ENCODE data around the gene SLC22A16. TPM values are rescaled to one million over a fixed set of nuclear protein-coding genes. Genes with fewer than 3 reads are reported as not detected.
A peak's percentile ranks its signal among the peaks of the same experiment; 100 is the strongest.

The SLC22A16 gene
- total and polyA plus RNA-seq, 4 donors, result 0.08 to 22.5 TPM; not detected in 2

DNA sequence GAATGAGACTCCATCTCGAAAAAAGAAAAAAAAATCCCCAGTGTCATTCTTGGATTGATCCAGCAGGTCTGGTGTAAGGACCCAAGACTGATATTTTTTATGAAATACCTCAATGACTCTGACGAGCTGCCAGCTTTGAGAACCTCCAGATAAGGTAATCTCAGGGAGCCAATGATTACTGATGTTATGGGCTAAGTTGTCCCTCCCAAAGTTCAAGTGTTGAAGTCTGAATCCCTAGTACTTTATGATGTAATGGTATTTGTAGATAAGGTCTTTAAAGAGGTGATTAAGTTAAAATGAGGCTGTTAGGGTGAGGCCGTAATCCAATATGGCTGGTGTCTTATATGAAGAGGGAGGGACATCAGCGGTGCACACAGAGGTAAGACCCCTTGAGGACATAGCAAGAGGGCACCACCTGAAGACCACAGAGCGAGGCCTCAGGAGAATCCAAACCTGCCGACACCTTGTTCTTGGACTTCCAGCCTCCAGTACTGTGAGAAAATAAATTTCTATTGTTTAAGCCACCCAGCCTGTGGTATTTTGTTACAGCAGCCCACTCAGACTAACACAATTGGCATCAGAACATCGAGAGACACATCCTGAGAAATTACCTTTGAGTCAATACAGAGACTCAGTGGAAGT lies 41.3 kb downstream of the SLC22A16 start:
- H3K36me3 ChIP-seq (ENCODE audit: control insufficient read depth in 4 of 4, insufficient read depth in 3 of 4, low read depth in 1 of 4, low read length in 3 of 4), result no peaks in the 10 kb centered on the region
- WGBS, result 93% methylated on average over 7 of the region's 7 CpGs
- no peaks in the 10 kb centered on the region for H3K27me3 ChIP-seq (ENCODE audit: control insufficient read depth in 4 of 4, insufficient read depth in 4 of 4, low read length in 3 of 4)
- no peak for DNase-seq (ENCODE audit: low spot score)
- no peak overlapping the region for H3K9ac ChIP-seq (ENCODE audit: low read depth in 1 of 2, low read length in 2 of 2)
- TF ChIP-seq, protein P1, sequence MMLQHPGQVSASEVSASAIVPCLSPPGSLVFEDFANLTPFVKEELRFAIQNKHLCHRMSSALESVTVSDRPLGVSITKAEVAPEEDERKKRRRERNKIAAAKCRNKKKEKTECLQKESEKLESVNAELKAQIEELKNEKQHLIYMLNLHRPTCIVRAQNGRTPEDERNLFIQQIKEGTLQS (IDR thresholded peaks at IDR 0.05), result no peak
- TF ChIP-seq, protein P2, sequence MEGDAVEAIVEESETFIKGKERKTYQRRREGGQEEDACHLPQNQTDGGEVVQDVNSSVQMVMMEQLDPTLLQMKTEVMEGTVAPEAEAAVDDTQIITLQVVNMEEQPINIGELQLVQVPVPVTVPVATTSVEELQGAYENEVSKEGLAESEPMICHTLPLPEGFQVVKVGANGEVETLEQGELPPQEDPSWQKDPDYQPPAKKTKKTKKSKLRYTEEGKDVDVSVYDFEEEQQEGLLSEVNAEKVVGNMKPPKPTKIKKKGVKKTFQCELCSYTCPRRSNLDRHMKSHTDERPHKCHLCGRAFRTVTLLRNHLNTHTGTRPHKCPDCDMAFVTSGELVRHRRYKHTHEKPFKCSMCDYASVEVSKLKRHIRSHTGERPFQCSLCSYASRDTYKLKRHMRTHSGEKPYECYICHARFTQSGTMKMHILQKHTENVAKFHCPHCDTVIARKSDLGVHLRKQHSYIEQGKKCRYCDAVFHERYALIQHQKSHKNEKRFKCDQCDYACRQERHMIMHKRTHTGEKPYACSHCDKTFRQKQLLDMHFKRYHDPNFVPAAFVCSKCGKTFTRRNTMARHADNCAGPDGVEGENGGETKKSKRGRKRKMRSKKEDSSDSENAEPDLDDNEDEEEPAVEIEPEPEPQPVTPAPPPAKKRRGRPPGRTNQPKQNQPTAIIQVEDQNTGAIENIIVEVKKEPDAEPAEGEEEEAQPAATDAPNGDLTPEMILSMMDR (IDR thresholded peaks at IDR 0.05; ENCODE audit: low read depth, low read length, missing input control), result no peak
- H3K9me3 ChIP-seq (ENCODE audit: control insufficient read depth in 4 of 4, low read length in 3 of 4), result no peaks in the 10 kb centered on the region
- H3K4me1 ChIP-seq (ENCODE audit: control insufficient read depth in 4 of 4, insufficient read depth in 4 of 4, low read length in 3 of 4), result peaks cover 1 to 17% (median 8%) of the 10 kb centered on the region in 4 donors
- no peak overlapping the region for H3K4me3 ChIP-seq (ENCODE audit: low read depth in 1 of 3, low read length in 3 of 3)
- no peak overlapping the region for H3K27ac ChIP-seq (ENCODE audit: low read depth in 1 of 2, low read length in 2 of 2)

DNA sequence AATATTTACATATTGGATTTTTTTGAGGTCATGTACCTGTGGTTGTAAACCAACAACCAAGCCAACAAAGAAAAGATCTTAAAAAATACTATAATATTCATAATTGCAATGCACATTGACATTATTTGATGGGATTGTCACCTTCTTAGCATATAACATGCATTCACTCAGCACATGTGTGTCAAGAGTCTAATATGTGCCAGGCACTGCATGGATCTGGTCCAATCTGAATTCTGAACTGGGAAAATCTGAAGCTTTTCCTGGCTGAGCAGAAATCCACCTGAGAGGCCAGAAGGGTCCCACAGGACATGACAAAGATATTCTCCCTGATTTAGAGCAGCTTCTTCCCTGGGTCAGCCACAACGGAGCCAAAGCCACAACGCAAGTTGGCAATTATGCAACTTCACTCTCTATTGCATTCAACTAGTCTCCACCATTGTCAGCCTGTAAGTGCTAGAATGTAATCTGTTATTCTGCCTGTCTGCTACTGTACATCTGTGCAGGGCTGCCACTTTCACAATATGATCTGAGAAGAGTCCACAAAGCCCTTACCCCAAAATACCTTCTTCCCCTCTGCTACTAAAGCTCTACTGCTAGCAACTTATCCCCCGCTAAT lies 44.0 kb downstream of the SLC22A16 start:
- no peak for TF ChIP-seq HNF4A (conservative IDR thresholded peaks at IDR 0.05)
- TF ChIP-seq, protein P3, sequence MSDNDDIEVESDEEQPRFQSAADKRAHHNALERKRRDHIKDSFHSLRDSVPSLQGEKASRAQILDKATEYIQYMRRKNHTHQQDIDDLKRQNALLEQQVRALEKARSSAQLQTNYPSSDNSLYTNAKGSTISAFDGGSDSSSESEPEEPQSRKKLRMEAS (IDR thresholded peaks at IDR 0.05), result no peak
- peak; percentile 38 for TF ChIP-seq YY1 (IDR thresholded peaks at IDR 0.05)
- TF ChIP-seq, protein P1 (IDR thresholded peaks at IDR 0.05), result no peak
- Histone ChIP-seq H3K4me1 (ENCODE audit: control insufficient read depth in 4 of 4, insufficient read depth in 4 of 4, low read length in 3 of 4) (peaks cover 1 to 17% (median 8%) of the 10 kb centered on the region in 4 donors), H3K9me3 (ENCODE audit: control insufficient read depth in 4 of 4, low read length in 3 of 4) (no peaks in the 10 kb centered on the region), H3K36me3 (ENCODE audit: control insufficient read depth in 4 of 4, insufficient read depth in 3 of 4, low read depth in 1 of 4, low read length in 3 of 4) (no peaks in the 10 kb centered on the region), H3K27me3 (ENCODE audit: control insufficient read depth in 4 of 4, insufficient read depth in 4 of 4, low read length in 3 of 4) (no peaks in the 10 kb centered on the region), H3K9ac (ENCODE audit: low read depth in 1 of 2, low read length in 2 of 2) (no peak overlapping the region), H3K27ac (ENCODE audit: low read depth in 1 of 2, low read length in 2 of 2) (no peak overlapping the region), H3K4me3 (ENCODE audit: low read depth in 1 of 3, low read length in 3 of 3) (no peak overlapping the region)
- WGBS, result 53% methylated on average over 3 of the region's 3 CpGs
- DNase-seq (ENCODE audit: low spot score), result no peak

DNA sequence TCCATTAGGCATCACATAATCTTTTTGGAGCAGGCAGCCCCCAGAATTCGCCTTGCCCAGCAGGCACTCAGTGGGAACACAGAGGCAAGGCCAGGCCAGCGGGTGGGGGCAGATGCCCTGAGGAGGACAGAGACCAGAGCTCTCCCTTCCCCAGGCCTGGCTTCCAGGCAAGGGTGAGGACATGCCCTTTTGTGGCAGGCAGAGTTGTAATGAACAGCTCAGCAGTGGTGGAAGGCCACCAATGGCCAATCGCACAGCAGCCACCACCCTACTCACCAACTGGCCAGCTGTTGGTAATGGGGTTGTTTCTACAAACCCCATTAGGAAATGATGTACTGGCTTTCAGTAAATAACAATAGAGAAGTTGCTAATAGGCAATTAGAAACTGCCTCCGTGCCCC lies 45.7 kb downstream of the SLC22A16 start:
- 93% methylated on average over 4 of the region's 4 CpGs for WGBS
- TF ChIP-seq, protein P3 (IDR thresholded peaks at IDR 0.05), result no peak
- TF ChIP-seq SP1 (IDR thresholded peaks at IDR 0.05), result no peak
- TF ChIP-seq, protein P4, sequence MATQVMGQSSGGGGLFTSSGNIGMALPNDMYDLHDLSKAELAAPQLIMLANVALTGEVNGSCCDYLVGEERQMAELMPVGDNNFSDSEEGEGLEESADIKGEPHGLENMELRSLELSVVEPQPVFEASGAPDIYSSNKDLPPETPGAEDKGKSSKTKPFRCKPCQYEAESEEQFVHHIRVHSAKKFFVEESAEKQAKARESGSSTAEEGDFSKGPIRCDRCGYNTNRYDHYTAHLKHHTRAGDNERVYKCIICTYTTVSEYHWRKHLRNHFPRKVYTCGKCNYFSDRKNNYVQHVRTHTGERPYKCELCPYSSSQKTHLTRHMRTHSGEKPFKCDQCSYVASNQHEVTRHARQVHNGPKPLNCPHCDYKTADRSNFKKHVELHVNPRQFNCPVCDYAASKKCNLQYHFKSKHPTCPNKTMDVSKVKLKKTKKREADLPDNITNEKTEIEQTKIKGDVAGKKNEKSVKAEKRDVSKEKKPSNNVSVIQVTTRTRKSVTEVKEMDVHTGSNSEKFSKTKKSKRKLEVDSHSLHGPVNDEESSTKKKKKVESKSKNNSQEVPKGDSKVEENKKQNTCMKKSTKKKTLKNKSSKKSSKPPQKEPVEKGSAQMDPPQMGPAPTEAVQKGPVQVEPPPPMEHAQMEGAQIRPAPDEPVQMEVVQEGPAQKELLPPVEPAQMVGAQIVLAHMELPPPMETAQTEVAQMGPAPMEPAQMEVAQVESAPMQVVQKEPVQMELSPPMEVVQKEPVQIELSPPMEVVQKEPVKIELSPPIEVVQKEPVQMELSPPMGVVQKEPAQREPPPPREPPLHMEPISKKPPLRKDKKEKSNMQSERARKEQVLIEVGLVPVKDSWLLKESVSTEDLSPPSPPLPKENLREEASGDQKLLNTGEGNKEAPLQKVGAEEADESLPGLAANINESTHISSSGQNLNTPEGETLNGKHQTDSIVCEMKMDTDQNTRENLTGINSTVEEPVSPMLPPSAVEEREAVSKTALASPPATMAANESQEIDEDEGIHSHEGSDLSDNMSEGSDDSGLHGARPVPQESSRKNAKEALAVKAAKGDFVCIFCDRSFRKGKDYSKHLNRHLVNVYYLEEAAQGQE (IDR thresholded peaks at IDR 0.05), result no peak
- TF ChIP-seq JUND (IDR thresholded peaks at IDR 0.05), result no peak
- TF ChIP-seq, protein P1 (IDR thresholded peaks at IDR 0.05), result no peak
- TF ChIP-seq HNF4A (conservative IDR thresholded peaks at IDR 0.05), result no peak
- no peak for TF ChIP-seq FOXA1 (IDR thresholded peaks at IDR 0.05)
- TF ChIP-seq TAF1 (conservative IDR thresholded peaks at IDR 0.05), result no peak
- no peak for TF ChIP-seq FOXA2 (IDR thresholded peaks at IDR 0.05)
- no peak for TF ChIP-seq RXRA (IDR thresholded peaks at IDR 0.05)
- no peak for TF ChIP-seq NR2F2 (IDR thresholded peaks at IDR 0.05)
- no peak for TF ChIP-seq HNF4G (IDR thresholded peaks at IDR 0.05)
- TF ChIP-seq, protein P2 (IDR thresholded peaks at IDR 0.05; ENCODE audit: low read depth, low read length, missing input control), result no peak

More for the DNA sequence above, 45.7 kb downstream of the SLC22A16 start:
- H3K9ac ChIP-seq (ENCODE audit: low read depth in 1 of 2, low read length in 2 of 2), result no peak overlapping the region
- no peaks in the 10 kb centered on the region for H3K27me3 ChIP-seq (ENCODE audit: control insufficient read depth in 4 of 4, insufficient read depth in 4 of 4, low read length in 3 of 4)
- H3K4me3 ChIP-seq (ENCODE audit: low read depth in 1 of 3, low read length in 3 of 3), result no peak overlapping the region
- H3K27ac ChIP-seq (ENCODE audit: low read depth in 1 of 2, low read length in 2 of 2), result no peak overlapping the region
- no peaks in the 10 kb centered on the region for H3K9me3 ChIP-seq (ENCODE audit: control insufficient read depth in 4 of 4, low read length in 3 of 4)
- peaks cover 1 to 17% (median 8%) of the 10 kb centered on the region in 4 donors for H3K4me1 ChIP-seq (ENCODE audit: control insufficient read depth in 4 of 4, insufficient read depth in 4 of 4, low read length in 3 of 4)
- H3K36me3 ChIP-seq (ENCODE audit: control insufficient read depth in 4 of 4, insufficient read depth in 3 of 4, low read depth in 1 of 4, low read length in 3 of 4), result no peaks in the 10 kb centered on the region
- no peak for DNase-seq (ENCODE audit: low spot score)
